ENCODE data around the gene SH3PXD2A.

GRCh38 chr10:103712146-103712545 is 143.2 kb downstream of the SH3PXD2A start:
- no peak for TF ChIP-seq CTCF (conservative IDR thresholded peaks at IDR 0.05)
- no peak for TF ChIP-seq ZFX (IDR thresholded peaks at IDR 0.05)

Measured in C4-2B (cell line).